HepG2 (cell line): Measurements from ENCODE around the gene KLHL40. TPM values are rescaled to one million over a fixed set of nuclear protein-coding genes. Genes with fewer than 3 reads are reported as not detected.

Source experiments
- FOXC1 ChIP-seq: sonication (generic); formaldehyde crosslinking; IDR thresholded peaks from 2 replicates; pipeline ENCODE4 v1.8.0; 2022; ENCODE audit warnings: mild to moderate bottlenecking, missing genetic modification reagents, borderline replicate concordance
- GABPA ChIP-seq, 2 experiments: IDR thresholded peaks; 2 replicates each; pipeline ENCODE4 v1.6.1; 2011 to 2016; ENCODE audit warnings: low read depth in 2 of 2, low read length in 1 of 2, missing biosample characterization in 1 of 2, missing genetic modification characterization in 1 of 2
- MTA3 ChIP-seq: sonication (generic); formaldehyde crosslinking; IDR thresholded peaks from 2 replicates; pipeline ENCODE4 v1.4.0; 2020; ENCODE audit warnings: missing genetic modification reagents
- NFKBIZ ChIP-seq: IDR thresholded peaks from 2 replicates; pipeline ENCODE4 v1.6.1; 2018; ENCODE audit warnings: missing genetic modification reagents, missing compliant biosample characterization
- NFYB ChIP-seq: sonication (generic); formaldehyde crosslinking; IDR thresholded peaks from 2 replicates; pipeline ENCODE4 v1.4.0; 2020; ENCODE audit warnings: missing genetic modification reagents
- NFYC ChIP-seq: IDR thresholded peaks from 2 replicates; pipeline ENCODE4 v1.6.1; 2016; ENCODE audit warnings: missing genetic modification reagents, missing compliant biosample characterization
- PAF1 ChIP-seq: IDR thresholded peaks from 2 replicates; pipeline ENCODE4 v1.6.1; 2016; ENCODE audit warnings: missing genetic modification reagents, missing compliant biosample characterization
- TOPORS ChIP-seq: sonication (generic); formaldehyde crosslinking; IDR thresholded peaks from 2 replicates; pipeline ENCODE4 v1.8.0; 2023; ENCODE audit warnings: mild to moderate bottlenecking, missing genetic modification reagents
- ZNF383 ChIP-seq: sonication (generic); formaldehyde crosslinking; IDR thresholded peaks from 2 replicates; pipeline ENCODE4 v1.4.0; 2020; ENCODE audit warnings: missing genetic modification reagents, mild to moderate bottlenecking, borderline replicate concordance
- ZNF547 ChIP-seq: sonication (generic); formaldehyde crosslinking; IDR thresholded peaks from 2 replicates; pipeline ENCODE4 v1.5.1; 2020; ENCODE audit warnings: mild to moderate bottlenecking, missing genetic modification reagents
- polyA plus RNA-seq, 8 experiments: library from polyadenylated mRNA; depleted of rRNA in 3 of 8; stranded (reverse) in 7 of 8; unstranded in 1 of 8; fragments of >200 nt; fragmentation: Illumina TruSeq in 4 of 8; extraction: Trizol in 4 of 8; gene quantifications; 2 replicates each; pipeline versions ENCODE4 v1.2.1 to v1.2.3, GENCODE V29; 2011 to 2016; ENCODE audit warnings: low read depth in 4 of 8, missing spikeins in 1 of 8, mixed read lengths in 1 of 8; ENCODE audit not compliant: insufficient read depth in 1 of 8
- total RNA-seq, 5 experiments: library from RNA; depleted of rRNA; stranded (reverse); fragments of >200 nt; fragmentation: Illumina TruSeq; extraction: Trizol; gene quantifications; 2 replicates each; pipeline ENCODE4 v1.2.3, GENCODE V29; 2016; ENCODE audit warnings: low read depth in 1 of 5
- TF ChIP-seq, protein P1 (sequence below): sonication (generic); formaldehyde crosslinking; IDR thresholded peaks from 2 replicates; pipeline ENCODE4 v1.8.1; 2022; ENCODE audit warnings: low read depth, mild to moderate bottlenecking, missing genetic modification reagents
- TF ChIP-seq, protein P2 (sequence below): sonication (generic); formaldehyde crosslinking; IDR thresholded peaks from 2 replicates; pipeline ENCODE4; 2020; ENCODE audit warnings: missing genetic modification reagents, mild to moderate bottlenecking, borderline replicate concordance
- TF ChIP-seq, protein P3 (sequence below): sonication (generic); formaldehyde crosslinking; IDR thresholded peaks from 2 replicates; pipeline ENCODE4 v1.4.0; 2020; ENCODE audit warnings: mild to moderate bottlenecking, missing genetic modification reagents
- TF ChIP-seq, protein P4 (sequence below): sonication (generic); formaldehyde crosslinking; IDR thresholded peaks from 2 replicates; pipeline ENCODE4 v1.4.0; 2020; ENCODE audit warnings: missing genetic modification reagents, borderline replicate concordance
- TF ChIP-seq, protein P5 (sequence below): sonication (generic); formaldehyde crosslinking; IDR thresholded peaks from 2 replicates; pipeline ENCODE4 v1.8.0; 2022; ENCODE audit warnings: missing genetic modification reagents, low read depth, mild to moderate bottlenecking, borderline replicate concordance

Gene KLHL40
- total and polyA plus RNA-seq, 2 of the 13 experiments (the other 11 are each of a cell fraction or from before 2014, with no cell fraction given) = not detected

DNA sequence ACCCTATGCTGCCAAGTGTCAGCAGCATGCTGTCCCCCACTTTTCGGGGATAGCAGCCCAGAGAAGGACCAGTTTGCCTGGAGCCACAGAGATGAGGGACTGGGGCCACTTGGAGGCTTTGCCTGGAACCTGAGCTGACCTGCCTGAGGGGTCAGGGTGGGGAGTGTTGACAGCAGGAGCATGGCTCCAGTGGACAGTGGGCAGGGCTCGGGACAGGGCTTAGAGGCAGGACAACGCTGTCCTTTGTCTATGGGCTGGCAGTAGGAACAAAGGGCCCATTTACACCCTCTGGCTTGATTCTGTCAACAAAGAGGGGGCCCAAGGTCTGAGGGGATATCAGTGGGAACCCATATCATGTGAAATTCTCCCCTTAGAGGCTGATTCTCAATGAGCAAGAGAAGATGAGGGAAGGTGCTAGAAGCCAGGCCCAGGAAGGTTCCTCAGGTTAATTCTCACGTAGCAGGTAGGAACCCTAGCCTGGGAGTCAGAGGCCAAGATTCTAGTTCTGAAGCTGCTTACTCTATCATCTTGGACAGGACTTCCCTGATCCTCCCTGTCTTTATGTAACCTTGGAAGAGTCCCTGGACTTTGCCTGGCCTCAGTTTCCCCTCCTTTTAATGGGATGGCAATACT, 47.0 kb downstream of the KLHL40 start (continued):
- TF ChIP-seq PAF1 (CRISPR knock-in tag) = no peak
- no peak; the same call in 1 of the 2 replicates for TF ChIP-seq ZNF547
- TF ChIP-seq TOPORS (CRISPR knock-in tag) = peak; percentile 85; the same call in 1 of the 2 replicates
- TF ChIP-seq, protein P1, sequence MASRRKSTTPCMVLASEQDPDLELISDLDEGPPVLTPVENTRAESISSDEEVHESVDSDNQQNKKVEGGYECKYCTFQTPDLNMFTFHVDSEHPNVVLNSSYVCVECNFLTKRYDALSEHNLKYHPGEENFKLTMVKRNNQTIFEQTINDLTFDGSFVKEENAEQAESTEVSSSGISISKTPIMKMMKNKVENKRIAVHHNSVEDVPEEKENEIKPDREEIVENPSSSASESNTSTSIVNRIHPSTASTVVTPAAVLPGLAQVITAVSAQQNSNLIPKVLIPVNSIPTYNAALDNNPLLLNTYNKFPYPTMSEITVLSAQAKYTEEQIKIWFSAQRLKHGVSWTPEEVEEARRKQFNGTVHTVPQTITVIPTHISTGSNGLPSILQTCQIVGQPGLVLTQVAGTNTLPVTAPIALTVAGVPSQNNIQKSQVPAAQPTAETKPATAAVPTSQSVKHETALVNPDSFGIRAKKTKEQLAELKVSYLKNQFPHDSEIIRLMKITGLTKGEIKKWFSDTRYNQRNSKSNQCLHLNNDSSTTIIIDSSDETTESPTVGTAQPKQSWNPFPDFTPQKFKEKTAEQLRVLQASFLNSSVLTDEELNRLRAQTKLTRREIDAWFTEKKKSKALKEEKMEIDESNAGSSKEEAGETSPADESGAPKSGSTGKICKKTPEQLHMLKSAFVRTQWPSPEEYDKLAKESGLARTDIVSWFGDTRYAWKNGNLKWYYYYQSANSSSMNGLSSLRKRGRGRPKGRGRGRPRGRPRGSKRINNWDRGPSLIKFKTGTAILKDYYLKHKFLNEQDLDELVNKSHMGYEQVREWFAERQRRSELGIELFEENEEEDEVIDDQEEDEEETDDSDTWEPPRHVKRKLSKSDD (CRISPR knock-in tag) = no peak; the same call in 1 of the 2 replicates
- TF ChIP-seq, protein P2, sequence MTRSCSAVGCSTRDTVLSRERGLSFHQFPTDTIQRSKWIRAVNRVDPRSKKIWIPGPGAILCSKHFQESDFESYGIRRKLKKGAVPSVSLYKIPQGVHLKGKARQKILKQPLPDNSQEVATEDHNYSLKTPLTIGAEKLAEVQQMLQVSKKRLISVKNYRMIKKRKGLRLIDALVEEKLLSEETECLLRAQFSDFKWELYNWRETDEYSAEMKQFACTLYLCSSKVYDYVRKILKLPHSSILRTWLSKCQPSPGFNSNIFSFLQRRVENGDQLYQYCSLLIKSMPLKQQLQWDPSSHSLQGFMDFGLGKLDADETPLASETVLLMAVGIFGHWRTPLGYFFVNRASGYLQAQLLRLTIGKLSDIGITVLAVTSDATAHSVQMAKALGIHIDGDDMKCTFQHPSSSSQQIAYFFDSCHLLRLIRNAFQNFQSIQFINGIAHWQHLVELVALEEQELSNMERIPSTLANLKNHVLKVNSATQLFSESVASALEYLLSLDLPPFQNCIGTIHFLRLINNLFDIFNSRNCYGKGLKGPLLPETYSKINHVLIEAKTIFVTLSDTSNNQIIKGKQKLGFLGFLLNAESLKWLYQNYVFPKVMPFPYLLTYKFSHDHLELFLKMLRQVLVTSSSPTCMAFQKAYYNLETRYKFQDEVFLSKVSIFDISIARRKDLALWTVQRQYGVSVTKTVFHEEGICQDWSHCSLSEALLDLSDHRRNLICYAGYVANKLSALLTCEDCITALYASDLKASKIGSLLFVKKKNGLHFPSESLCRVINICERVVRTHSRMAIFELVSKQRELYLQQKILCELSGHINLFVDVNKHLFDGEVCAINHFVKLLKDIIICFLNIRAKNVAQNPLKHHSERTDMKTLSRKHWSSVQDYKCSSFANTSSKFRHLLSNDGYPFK (CRISPR knock-in tag) = no peak
- TF ChIP-seq NFYC (CRISPR knock-in tag) = 0 out of 2 replicates have a peak, but pooled peaks have one; percentile 7
- no peak for TF ChIP-seq NFKBIZ (CRISPR knock-in tag)
- TF ChIP-seq, protein P3, sequence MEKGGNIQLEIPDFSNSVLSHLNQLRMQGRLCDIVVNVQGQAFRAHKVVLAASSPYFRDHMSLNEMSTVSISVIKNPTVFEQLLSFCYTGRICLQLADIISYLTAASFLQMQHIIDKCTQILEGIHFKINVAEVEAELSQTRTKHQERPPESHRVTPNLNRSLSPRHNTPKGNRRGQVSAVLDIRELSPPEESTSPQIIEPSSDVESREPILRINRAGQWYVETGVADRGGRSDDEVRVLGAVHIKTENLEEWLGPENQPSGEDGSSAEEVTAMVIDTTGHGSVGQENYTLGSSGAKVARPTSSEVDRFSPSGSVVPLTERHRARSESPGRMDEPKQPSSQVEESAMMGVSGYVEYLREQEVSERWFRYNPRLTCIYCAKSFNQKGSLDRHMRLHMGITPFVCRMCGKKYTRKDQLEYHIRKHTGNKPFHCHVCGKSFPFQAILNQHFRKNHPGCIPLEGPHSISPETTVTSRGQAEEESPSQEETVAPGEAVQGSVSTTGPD (CRISPR knock-in tag) = no peak
- TF ChIP-seq ZNF383 (CRISPR knock-in tag) = no peak
- no peak for TF ChIP-seq MTA3 (CRISPR knock-in tag)
- no peak for TF ChIP-seq FOXC1 (CRISPR knock-in tag)
- TF ChIP-seq, protein P4, sequence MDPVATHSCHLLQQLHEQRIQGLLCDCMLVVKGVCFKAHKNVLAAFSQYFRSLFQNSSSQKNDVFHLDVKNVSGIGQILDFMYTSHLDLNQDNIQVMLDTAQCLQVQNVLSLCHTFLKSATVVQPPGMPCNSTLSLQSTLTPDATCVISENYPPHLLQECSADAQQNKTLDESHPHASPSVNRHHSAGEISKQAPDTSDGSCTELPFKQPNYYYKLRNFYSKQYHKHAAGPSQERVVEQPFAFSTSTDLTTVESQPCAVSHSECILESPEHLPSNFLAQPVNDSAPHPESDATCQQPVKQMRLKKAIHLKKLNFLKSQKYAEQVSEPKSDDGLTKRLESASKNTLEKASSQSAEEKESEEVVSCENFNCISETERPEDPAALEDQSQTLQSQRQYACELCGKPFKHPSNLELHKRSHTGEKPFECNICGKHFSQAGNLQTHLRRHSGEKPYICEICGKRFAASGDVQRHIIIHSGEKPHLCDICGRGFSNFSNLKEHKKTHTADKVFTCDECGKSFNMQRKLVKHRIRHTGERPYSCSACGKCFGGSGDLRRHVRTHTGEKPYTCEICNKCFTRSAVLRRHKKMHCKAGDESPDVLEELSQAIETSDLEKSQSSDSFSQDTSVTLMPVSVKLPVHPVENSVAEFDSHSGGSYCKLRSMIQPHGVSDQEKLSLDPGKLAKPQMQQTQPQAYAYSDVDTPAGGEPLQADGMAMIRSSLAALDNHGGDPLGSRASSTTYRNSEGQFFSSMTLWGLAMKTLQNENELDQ (CRISPR knock-in tag) = no peak
- TF ChIP-seq, protein P5, sequence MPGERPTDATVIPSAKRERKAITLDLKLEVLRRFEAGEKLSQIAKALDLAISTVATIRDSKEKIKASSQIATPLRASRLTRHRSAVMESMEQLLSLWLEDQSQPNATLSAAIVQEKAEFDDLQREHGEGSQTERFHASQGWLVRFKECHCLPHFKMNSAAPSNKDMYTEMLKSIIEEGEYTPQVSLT (CRISPR knock-in tag) = no peak
- no peak for TF ChIP-seq NFYB
- TF ChIP-seq GABPA (IDR thresholded peaks at IDR 0.05; ENCODE audit: low read depth, low read length) = no peak
- TF ChIP-seq GABPA (CRISPR knock-in tag; IDR thresholded peaks at IDR 0.05; ENCODE audit: low read depth) = no peak
